Upper lobe of left lung (tissue), 4 donors: Measurements from ENCODE around the gene DCAF6.

ENCODE experiments used
- EP300 ChIP-seq, 4 donors: sonication (generic); formaldehyde crosslinking; IDR thresholded peaks; one replicate each; pipeline ENCODE4 v1.5.1; 2017; ENCODE audit warnings: antibody characterized with exemption in 4 of 4, control low read depth in 2 of 4
- POLR2AphosphoS5 ChIP-seq, 2 donors: sonication (generic); formaldehyde crosslinking; IDR thresholded peaks; one replicate each; pipeline ENCODE4 v1.5.1; 2017; ENCODE audit warnings: antibody characterized with exemption in 2 of 2
- TF ChIP-seq, protein P1 (sequence below), 6 experiments: fragments of 450-650 bp in 4 of 6; fragments of 200-600 bp in 2 of 6; sonication (generic) in 2 of 6; IDR thresholded peaks; one replicate each; pipeline ENCODE4 v1.5.1; 2016 to 2019; ENCODE audit warnings: antibody characterized with exemption in 6 of 6

DNA sequence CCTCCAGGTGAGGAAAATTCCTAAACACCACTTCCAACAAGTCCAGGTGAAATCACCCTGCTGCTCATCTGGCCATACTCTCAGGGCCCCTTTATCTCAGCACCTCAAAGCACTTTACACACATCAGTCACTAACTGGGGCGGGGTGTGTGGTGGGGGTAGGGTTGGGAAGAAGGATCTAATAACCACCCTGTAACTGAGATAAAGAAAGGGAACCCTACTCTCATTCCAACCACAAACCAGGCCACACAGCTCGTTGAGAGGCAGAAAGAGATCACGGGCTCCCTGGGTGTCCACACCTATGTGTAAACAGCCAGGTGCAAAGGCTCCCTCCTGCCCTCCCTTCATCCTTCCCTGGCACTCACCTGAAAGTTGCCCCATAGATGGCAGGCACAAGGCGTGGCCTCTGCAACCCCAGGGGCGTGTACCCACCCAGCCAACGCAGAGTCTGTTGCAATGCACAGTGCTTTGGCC, 179.9 kb downstream of the DCAF6 start:
- TF ChIP-seq, protein P1, sequence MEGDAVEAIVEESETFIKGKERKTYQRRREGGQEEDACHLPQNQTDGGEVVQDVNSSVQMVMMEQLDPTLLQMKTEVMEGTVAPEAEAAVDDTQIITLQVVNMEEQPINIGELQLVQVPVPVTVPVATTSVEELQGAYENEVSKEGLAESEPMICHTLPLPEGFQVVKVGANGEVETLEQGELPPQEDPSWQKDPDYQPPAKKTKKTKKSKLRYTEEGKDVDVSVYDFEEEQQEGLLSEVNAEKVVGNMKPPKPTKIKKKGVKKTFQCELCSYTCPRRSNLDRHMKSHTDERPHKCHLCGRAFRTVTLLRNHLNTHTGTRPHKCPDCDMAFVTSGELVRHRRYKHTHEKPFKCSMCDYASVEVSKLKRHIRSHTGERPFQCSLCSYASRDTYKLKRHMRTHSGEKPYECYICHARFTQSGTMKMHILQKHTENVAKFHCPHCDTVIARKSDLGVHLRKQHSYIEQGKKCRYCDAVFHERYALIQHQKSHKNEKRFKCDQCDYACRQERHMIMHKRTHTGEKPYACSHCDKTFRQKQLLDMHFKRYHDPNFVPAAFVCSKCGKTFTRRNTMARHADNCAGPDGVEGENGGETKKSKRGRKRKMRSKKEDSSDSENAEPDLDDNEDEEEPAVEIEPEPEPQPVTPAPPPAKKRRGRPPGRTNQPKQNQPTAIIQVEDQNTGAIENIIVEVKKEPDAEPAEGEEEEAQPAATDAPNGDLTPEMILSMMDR (IDR thresholded peaks at IDR 0.05), result no peak
- TF ChIP-seq EP300 (IDR thresholded peaks at IDR 0.05) (no peak), POLR2AphosphoS5 (IDR thresholded peaks at IDR 0.05) (no peak)
